WTC11 (cell line): ENCODE data around the gene AP3D1. TPM values are rescaled to one million over a fixed set of nuclear protein-coding genes. Genes with fewer than 3 reads are reported as not detected.

Experiments used
- ATAC-seq: fragments of 200-7000 bp; cut with Tn5 transposase; 2 replicates; pipeline ENCODE4 v1.10.0; 2021; ENCODE audit warnings: mild to moderate bottlenecking, moderate library complexity
- CTCF ChIA-PET: fragments of 300-600 bp; sonication (Branson Sonifier 250); formaldehyde crosslinking; loops from one replicate; lab custom pipeline; 2021; ENCODE audit warnings: antibody characterized with exemption; lab: Charles Lee
- POLR2A ChIA-PET: fragments of 350-600 bp; sonication (Branson Sonifier 250); formaldehyde crosslinking; loops from one replicate; lab custom pipeline; 2021; ENCODE audit warnings: antibody characterized with exemption; lab: Charles Lee
- DNase-seq: peaks from one replicate; pipeline ENCODE4 v3.0.0; 2021; ENCODE audit warnings: low spot score
- H3K27ac Mint-ChIP-seq: 2 replicates; pipeline ENCODE4 v1.8.0; 2021; ENCODE audit warnings: mixed read lengths
- H3K27me3 Mint-ChIP-seq: 2 replicates; pipeline ENCODE4 v1.8.0; 2021; ENCODE audit warnings: low read depth, mild to moderate bottlenecking, moderate library complexity, mixed read lengths
- H3K36me3 Mint-ChIP-seq: 2 replicates; pipeline ENCODE4 v1.8.0; 2021; ENCODE audit warnings: mixed read lengths
- H3K4me1 Mint-ChIP-seq: 2 replicates; pipeline ENCODE4 v1.8.0; 2022; ENCODE audit warnings: mixed read lengths
- H3K4me3 Mint-ChIP-seq: 2 replicates; pipeline ENCODE4 v1.8.0; 2021; ENCODE audit warnings: mild to moderate bottlenecking, moderate library complexity, mixed read lengths
- H3K9me3 Mint-ChIP-seq: 2 replicates; pipeline ENCODE4 v1.8.0; 2021; ENCODE audit warnings: mixed read lengths
- CREM ChIP-seq: sonication (generic); formaldehyde crosslinking; IDR thresholded peaks from 2 replicates; pipeline ENCODE4 v1.8.1; 2022; ENCODE audit warnings: mild to moderate bottlenecking, missing genetic modification reagents, moderate library complexity
- EMX1 ChIP-seq: fragments of 250-450 bp; sonication (Bioruptor Pico); IDR thresholded peaks from 2 replicates; pipeline ENCODE4 v1.8.0; 2021; ENCODE audit warnings: mild to moderate bottlenecking
- ETV6 ChIP-seq: sonication (generic); formaldehyde crosslinking; IDR thresholded peaks from 2 replicates; pipeline ENCODE4 v1.8.1; 2022; ENCODE audit warnings: mild to moderate bottlenecking, missing genetic modification reagents
- GABPB1 ChIP-seq: sonication (generic); formaldehyde crosslinking; IDR thresholded peaks from 2 replicates; pipeline ENCODE4 v1.8.1; 2023; ENCODE audit warnings: mild to moderate bottlenecking, missing genetic modification reagents
- NFYB ChIP-seq: sonication (generic); formaldehyde crosslinking; conservative IDR thresholded peaks from 2 replicates; pipeline ENCODE4 v1.8.0; 2022; ENCODE audit warnings: low read depth, missing genetic modification reagents
- PRRX2 ChIP-seq: fragments of 250-450 bp; sonication (Bioruptor Pico); IDR thresholded peaks from 2 replicates; pipeline ENCODE4 v1.8.0; 2021; ENCODE audit warnings: mild to moderate bottlenecking
- RORB ChIP-seq: fragments of 250-450 bp; sonication (Bioruptor Pico); IDR thresholded peaks from 2 replicates; pipeline ENCODE4 v1.9.0; 2021; ENCODE audit warnings: mild to moderate bottlenecking
- SP1 ChIP-seq: sonication (generic); formaldehyde crosslinking; conservative IDR thresholded peaks from 2 replicates; pipeline ENCODE4 v1.8.1; 2022; ENCODE audit warnings: missing genetic modification reagents
- ZBTB21 ChIP-seq: sonication (generic); formaldehyde crosslinking; IDR thresholded peaks from 2 replicates; pipeline ENCODE4 v1.8.1; 2023; ENCODE audit warnings: mild to moderate bottlenecking, missing genetic modification reagents, borderline replicate concordance
- ZNF121 ChIP-seq: sonication (generic); formaldehyde crosslinking; IDR thresholded peaks from 2 replicates; pipeline ENCODE4 v1.8.0; 2023; ENCODE audit warnings: missing genetic modification reagents
- ZNF263 ChIP-seq: sonication (generic); formaldehyde crosslinking; IDR thresholded peaks from 2 replicates; pipeline ENCODE4 v1.8.1; 2022; ENCODE audit warnings: low read depth, mild to moderate bottlenecking, moderate library complexity, missing genetic modification reagents
- ZNF416 ChIP-seq: fragments of 250-450 bp; sonication (Bioruptor Pico); IDR thresholded peaks from 2 replicates; pipeline ENCODE4 v1.9.0; 2021; ENCODE audit warnings: mild to moderate bottlenecking, inconsistent platforms
- ZNF671 ChIP-seq: fragments of 250-450 bp; sonication (Bioruptor Pico); IDR thresholded peaks from 2 replicates; pipeline ENCODE4 v1.8.0; 2021; ENCODE audit warnings: mild to moderate bottlenecking
- total RNA-seq: library from RNA; stranded (reverse); gene quantifications from 3 replicates; pipeline ENCODE4 v1.2.3, GENCODE V29; 2021
- TF ChIP-seq, protein P1 (sequence below): sonication (generic); formaldehyde crosslinking; IDR thresholded peaks from 2 replicates; pipeline ENCODE4 v1.8.0; 2022; ENCODE audit warnings: mild to moderate bottlenecking, missing genetic modification reagents
- TF ChIP-seq, protein P2 (sequence below): fragments of 250-450 bp; sonication (Bioruptor Pico); IDR thresholded peaks from 2 replicates; pipeline ENCODE4 v1.8.0; 2021; ENCODE audit warnings: mild to moderate bottlenecking
- TF ChIP-seq, protein P3 (sequence below): fragments of 200-600 bp; IDR thresholded peaks from 2 replicates; pipeline ENCODE4 v1.8.0; 2022; ENCODE audit warnings: antibody characterized with exemption
- TF ChIP-seq, protein P4 (sequence below): sonication (generic); formaldehyde crosslinking; IDR thresholded peaks from 2 replicates; pipeline ENCODE4 v1.8.1; 2022; ENCODE audit warnings: missing genetic modification reagents, borderline replicate concordance
- TF ChIP-seq, protein P5 (sequence below): sonication (generic); formaldehyde crosslinking; IDR thresholded peaks from 2 replicates; pipeline ENCODE4 v1.8.1; 2023; ENCODE audit warnings: mild to moderate bottlenecking, moderate library complexity, missing genetic modification reagents
- TF ChIP-seq, protein P6 (sequence below): sonication (generic); formaldehyde crosslinking; IDR thresholded peaks from 2 replicates; pipeline ENCODE4 v1.8.0; 2022; ENCODE audit warnings: mild to moderate bottlenecking, missing genetic modification reagents
- TF ChIP-seq, protein P7 (sequence below): sonication (generic); formaldehyde crosslinking; IDR thresholded peaks from 2 replicates; pipeline ENCODE4 v1.8.1; 2022; ENCODE audit warnings: low read depth, mild to moderate bottlenecking, moderate library complexity, missing genetic modification reagents, borderline replicate concordance
- TF ChIP-seq, protein P8 (sequence below): sonication (generic); formaldehyde crosslinking; IDR thresholded peaks from 2 replicates; pipeline ENCODE4 v1.8.0; 2022; ENCODE audit warnings: missing genetic modification reagents
- TF ChIP-seq, protein P9 (sequence below): fragments of 250-450 bp; sonication (Bioruptor Pico); IDR thresholded peaks from 2 replicates; pipeline ENCODE4 v1.9.0; 2021; ENCODE audit warnings: mild to moderate bottlenecking

AP3D1 gene
- total RNA-seq, 1 experiment from 2014 or later: 190 TPM

DNA sequence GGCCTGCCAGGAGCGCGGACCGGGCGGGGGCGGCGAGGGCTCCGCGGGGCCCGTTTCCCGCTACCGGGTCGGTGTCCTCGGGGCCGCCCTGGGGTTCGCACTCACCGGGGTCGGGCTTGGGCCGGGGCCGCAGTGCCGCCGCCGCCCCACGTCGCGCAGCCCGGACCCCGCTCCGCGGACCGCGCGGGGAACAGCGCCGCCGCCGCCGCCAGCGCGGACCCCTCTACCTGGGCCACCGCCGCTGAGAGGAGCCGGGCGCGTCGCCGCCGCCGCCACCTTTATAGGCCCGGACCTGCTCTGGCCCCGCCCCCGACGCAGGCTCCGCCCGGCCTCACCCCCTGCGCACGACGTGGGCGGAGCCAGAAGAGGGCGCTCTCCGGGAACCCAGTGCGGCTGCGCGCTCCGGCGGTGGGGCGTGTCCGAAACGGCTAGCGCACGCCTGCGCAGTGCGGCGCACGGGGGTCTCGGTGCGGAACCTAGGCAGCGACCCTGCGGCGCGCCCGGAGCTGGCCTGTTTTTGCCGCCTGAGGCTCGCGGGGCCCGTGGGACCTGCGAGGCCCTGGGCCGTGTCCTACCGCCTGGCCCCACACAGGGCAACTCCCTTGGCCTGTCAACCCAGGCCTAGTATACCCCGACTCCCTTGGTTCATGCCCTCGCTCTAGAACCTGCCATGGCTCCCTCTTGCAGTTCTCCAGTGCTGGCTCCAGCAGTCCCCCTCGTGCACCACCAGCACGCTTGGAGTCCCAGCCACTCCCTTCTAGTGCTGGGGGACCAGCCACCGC is 100.2 kb downstream of the AP3D1 start, which contains the start of gene MKNK2:
TSS of gene MKNK2 (minus strand) at position 254 of the 782 bp plus-strand sequence. CDS start 393 bp downstream, outside the sequence.
- CTCF ChIA-PET: interaction anchor here (0.6 to 2.3 kb wide), 16 partner anchors 8 to 202 kb away, joined by 3 to 13 read pairs (median 4); partner anchors contain the start of gene AP3D1
- peak; percentile 87 for ATAC-seq
- POLR2A ChIA-PET: interaction anchor here (0.5 to 1.6 kb wide), 10 partner anchors 9 to 573 kb away, joined by 3 to 17 read pairs (median 4); no protein-coding TSS in a partner anchor
- no peaks in the 10 kb centered on the region for H3K27me3 Mint-ChIP-seq
- peaks cover 11% of the 10 kb centered on the region for H3K4me1 Mint-ChIP-seq
- no peaks in the 10 kb centered on the region for H3K9me3 Mint-ChIP-seq
- H3K4me3 Mint-ChIP-seq: peak within 1 kb of the TSS; percentile 70
- H3K27ac Mint-ChIP-seq: peak within 1 kb of the TSS; percentile 92
- peak; percentile 93 for DNase-seq
- H3K36me3 Mint-ChIP-seq: no peaks in the 10 kb centered on the region
- TF ChIP-seq ZNF121 (CRISPR knock-in tag) (peak; percentile 99), ZNF263 (CRISPR knock-in tag) (0 out of 2 replicates have a peak, but pooled peaks have one; percentile 10), ETV6 (CRISPR knock-in tag) (peak; percentile 57; the same call in 1 of the 2 replicates), ZNF671 (CRISPR knock-in tag) (peak; percentile 87; the same call in 1 of the 2 replicates), EMX1 (peak; percentile 88; the same call in 1 of the 2 replicates), CREM (CRISPR knock-in tag) (peak; percentile 72), ZBTB21 (CRISPR knock-in tag) (no peak), SP1 (CRISPR knock-in tag) (peak; percentile 99), GABPB1 (CRISPR knock-in tag) (no peak), NFYB (no peak; the same call in 1 of the 2 replicates), PRRX2 (CRISPR knock-in tag) (peak; percentile 92), RORB (peak; percentile 76; the same call in 1 of the 2 replicates), ZNF416 (CRISPR knock-in tag) (peak; percentile 97)
- TF ChIP-seq, protein P1, sequence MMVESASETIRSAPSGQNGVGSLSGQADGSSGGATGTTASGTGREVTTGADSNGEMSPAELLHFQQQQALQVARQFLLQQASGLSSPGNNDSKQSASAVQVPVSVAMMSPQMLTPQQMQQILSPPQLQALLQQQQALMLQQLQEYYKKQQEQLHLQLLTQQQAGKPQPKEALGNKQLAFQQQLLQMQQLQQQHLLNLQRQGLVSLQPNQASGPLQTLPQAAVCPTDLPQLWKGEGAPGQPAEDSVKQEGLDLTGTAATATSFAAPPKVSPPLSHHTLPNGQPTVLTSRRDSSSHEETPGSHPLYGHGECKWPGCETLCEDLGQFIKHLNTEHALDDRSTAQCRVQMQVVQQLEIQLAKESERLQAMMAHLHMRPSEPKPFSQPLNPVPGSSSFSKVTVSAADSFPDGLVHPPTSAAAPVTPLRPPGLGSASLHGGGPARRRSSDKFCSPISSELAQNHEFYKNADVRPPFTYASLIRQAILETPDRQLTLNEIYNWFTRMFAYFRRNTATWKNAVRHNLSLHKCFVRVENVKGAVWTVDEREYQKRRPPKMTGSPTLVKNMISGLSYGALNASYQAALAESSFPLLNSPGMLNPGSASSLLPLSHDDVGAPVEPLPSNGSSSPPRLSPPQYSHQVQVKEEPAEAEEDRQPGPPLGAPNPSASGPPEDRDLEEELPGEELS (CRISPR knock-in tag): peak; percentile 82
- TF ChIP-seq, protein P2, sequence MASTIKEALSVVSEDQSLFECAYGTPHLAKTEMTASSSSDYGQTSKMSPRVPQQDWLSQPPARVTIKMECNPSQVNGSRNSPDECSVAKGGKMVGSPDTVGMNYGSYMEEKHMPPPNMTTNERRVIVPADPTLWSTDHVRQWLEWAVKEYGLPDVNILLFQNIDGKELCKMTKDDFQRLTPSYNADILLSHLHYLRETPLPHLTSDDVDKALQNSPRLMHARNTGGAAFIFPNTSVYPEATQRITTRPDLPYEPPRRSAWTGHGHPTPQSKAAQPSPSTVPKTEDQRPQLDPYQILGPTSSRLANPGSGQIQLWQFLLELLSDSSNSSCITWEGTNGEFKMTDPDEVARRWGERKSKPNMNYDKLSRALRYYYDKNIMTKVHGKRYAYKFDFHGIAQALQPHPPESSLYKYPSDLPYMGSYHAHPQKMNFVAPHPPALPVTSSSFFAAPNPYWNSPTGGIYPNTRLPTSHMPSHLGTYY: peak; percentile 67; the same call in 1 of the 2 replicates
- TF ChIP-seq, protein P3, sequence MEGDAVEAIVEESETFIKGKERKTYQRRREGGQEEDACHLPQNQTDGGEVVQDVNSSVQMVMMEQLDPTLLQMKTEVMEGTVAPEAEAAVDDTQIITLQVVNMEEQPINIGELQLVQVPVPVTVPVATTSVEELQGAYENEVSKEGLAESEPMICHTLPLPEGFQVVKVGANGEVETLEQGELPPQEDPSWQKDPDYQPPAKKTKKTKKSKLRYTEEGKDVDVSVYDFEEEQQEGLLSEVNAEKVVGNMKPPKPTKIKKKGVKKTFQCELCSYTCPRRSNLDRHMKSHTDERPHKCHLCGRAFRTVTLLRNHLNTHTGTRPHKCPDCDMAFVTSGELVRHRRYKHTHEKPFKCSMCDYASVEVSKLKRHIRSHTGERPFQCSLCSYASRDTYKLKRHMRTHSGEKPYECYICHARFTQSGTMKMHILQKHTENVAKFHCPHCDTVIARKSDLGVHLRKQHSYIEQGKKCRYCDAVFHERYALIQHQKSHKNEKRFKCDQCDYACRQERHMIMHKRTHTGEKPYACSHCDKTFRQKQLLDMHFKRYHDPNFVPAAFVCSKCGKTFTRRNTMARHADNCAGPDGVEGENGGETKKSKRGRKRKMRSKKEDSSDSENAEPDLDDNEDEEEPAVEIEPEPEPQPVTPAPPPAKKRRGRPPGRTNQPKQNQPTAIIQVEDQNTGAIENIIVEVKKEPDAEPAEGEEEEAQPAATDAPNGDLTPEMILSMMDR: peak; percentile 56
- TF ChIP-seq, protein P4, sequence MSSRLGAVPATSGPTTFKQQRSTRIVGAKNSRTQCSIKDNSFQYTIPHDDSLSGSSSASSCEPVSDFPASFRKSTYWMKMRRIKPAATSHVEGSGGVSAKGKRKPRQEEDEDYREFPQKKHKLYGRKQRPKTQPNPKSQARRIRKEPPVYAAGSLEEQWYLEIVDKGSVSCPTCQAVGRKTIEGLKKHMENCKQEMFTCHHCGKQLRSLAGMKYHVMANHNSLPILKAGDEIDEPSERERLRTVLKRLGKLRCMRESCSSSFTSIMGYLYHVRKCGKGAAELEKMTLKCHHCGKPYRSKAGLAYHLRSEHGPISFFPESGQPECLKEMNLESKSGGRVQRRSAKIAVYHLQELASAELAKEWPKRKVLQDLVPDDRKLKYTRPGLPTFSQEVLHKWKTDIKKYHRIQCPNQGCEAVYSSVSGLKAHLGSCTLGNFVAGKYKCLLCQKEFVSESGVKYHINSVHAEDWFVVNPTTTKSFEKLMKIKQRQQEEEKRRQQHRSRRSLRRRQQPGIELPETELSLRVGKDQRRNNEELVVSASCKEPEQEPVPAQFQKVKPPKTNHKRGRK (CRISPR knock-in tag): no peak
- TF ChIP-seq, protein P5, sequence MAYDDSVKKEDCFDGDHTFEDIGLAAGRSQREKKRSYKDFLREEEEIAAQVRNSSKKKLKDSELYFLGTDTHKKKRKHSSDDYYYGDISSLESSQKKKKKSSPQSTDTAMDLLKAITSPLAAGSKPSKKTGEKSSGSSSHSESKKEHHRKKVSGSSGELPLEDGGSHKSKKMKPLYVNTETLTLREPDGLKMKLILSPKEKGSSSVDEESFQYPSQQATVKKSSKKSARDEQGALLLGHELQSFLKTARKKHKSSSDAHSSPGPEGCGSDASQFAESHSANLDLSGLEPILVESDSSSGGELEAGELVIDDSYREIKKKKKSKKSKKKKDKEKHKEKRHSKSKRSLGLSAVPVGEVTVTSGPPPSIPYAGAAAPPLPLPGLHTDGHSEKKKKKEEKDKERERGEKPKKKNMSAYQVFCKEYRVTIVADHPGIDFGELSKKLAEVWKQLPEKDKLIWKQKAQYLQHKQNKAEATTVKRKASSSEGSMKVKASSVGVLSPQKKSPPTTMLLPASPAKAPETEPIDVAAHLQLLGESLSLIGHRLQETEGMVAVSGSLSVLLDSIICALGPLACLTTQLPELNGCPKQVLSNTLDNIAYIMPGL (CRISPR knock-in tag): peak; percentile 46; the same call in 1 of the 2 replicates
- TF ChIP-seq, protein P6, sequence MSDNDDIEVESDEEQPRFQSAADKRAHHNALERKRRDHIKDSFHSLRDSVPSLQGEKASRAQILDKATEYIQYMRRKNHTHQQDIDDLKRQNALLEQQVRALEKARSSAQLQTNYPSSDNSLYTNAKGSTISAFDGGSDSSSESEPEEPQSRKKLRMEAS (CRISPR knock-in tag): peak; percentile 72
- TF ChIP-seq, protein P7, sequence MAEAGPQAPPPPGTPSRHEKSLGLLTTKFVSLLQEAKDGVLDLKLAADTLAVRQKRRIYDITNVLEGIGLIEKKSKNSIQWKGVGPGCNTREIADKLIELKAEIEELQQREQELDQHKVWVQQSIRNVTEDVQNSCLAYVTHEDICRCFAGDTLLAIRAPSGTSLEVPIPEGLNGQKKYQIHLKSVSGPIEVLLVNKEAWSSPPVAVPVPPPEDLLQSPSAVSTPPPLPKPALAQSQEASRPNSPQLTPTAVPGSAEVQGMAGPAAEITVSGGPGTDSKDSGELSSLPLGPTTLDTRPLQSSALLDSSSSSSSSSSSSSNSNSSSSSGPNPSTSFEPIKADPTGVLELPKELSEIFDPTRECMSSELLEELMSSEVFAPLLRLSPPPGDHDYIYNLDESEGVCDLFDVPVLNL (CRISPR knock-in tag): no peak
- TF ChIP-seq, protein P8, sequence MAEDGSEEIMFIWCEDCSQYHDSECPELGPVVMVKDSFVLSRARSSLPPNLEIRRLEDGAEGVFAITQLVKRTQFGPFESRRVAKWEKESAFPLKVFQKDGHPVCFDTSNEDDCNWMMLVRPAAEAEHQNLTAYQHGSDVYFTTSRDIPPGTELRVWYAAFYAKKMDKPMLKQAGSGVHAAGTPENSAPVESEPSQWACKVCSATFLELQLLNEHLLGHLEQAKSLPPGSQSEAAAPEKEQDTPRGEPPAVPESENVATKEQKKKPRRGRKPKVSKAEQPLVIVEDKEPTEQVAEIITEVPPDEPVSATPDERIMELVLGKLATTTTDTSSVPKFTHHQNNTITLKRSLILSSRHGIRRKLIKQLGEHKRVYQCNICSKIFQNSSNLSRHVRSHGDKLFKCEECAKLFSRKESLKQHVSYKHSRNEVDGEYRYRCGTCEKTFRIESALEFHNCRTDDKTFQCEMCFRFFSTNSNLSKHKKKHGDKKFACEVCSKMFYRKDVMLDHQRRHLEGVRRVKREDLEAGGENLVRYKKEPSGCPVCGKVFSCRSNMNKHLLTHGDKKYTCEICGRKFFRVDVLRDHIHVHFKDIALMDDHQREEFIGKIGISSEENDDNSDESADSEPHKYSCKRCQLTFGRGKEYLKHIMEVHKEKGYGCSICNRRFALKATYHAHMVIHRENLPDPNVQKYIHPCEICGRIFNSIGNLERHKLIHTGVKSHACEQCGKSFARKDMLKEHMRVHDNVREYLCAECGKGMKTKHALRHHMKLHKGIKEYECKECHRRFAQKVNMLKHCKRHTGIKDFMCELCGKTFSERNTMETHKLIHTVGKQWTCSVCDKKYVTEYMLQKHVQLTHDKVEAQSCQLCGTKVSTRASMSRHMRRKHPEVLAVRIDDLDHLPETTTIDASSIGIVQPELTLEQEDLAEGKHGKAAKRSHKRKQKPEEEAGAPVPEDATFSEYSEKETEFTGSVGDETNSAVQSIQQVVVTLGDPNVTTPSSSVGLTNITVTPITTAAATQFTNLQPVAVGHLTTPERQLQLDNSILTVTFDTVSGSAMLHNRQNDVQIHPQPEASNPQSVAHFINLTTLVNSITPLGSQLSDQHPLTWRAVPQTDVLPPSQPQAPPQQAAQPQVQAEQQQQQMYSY (CRISPR knock-in tag): no peak
- TF ChIP-seq, protein P9, sequence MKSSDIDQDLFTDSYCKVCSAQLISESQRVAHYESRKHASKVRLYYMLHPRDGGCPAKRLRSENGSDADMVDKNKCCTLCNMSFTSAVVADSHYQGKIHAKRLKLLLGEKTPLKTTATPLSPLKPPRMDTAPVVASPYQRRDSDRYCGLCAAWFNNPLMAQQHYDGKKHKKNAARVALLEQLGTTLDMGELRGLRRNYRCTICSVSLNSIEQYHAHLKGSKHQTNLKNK (CRISPR knock-in tag): peak; percentile 84
